IMR-90 (cell line): Measurements from ENCODE around the gene RPTOR. TPM values are rescaled to one million over a fixed set of nuclear protein-coding genes. Genes with fewer than 3 reads are reported as not detected.

Experiments
- ATAC-seq: fragments of 200-7000 bp; cut with Tn5 transposase; 2 replicates; pipeline ENCODE4 v1.9.1; 2020; ENCODE audit warnings: low read depth, mild to moderate bottlenecking, moderate library complexity
- BruUV-seq: library from RNA; stranded (reverse); fragments of 400-500 nt; replicated peaks from 2 replicates; lab custom pipeline; 2021; lab: Mats Ljungman, UMichigan
- CTCF ChIA-PET: fragments of 300-600 bp; formaldehyde crosslinking; extraction: SDS; loops from one replicate; lab custom pipeline; 2021; ENCODE audit warnings: antibody characterized with exemption; lab: Yijun Ruan, JAX
- POLR2A ChIA-PET: fragments of 300-600 bp; sonication (Branson Sonifier 250); formaldehyde crosslinking; loops from one replicate; lab custom pipeline; 2022; ENCODE audit warnings: antibody characterized with exemption; ENCODE audit not compliant: unreplicated experiment; lab: Charles Lee
- DNase-seq: peaks from one replicate; pipeline ENCODE4 v3.0.0; 2013
- H2AFZ ChIP-seq: replicated peaks from 2 replicates; pipeline ENCODE3; 2013; ENCODE audit warnings: low read length, mild to moderate bottlenecking; ENCODE audit not compliant: poor library complexity
- H2AK5ac ChIP-seq: 2 replicates; pipeline ENCODE4 v1.6.1; 2013; ENCODE audit warnings: low read depth, low read length, inconsistent platforms
- H2AK9ac ChIP-seq: replicated peaks from 2 replicates; pipeline ENCODE3; 2013; ENCODE audit warnings: mild to moderate bottlenecking, low read depth, low read length, moderate library complexity; ENCODE audit not compliant: poor library complexity
- H2BK120ac ChIP-seq: 2 replicates; pipeline ENCODE4 v1.6.1; 2013; ENCODE audit warnings: low read depth, low read length, inconsistent platforms
- H2BK15ac ChIP-seq: 3 replicates; pipeline ENCODE4 v1.6.1; 2013; ENCODE audit warnings: low read depth, low read length, inconsistent platforms
- H2BK20ac ChIP-seq: 2 replicates; pipeline ENCODE4 v1.6.1; 2013; ENCODE audit warnings: low read depth, mild to moderate bottlenecking, inconsistent platforms, low read length, moderate library complexity
- H2BK5ac ChIP-seq: 2 replicates; pipeline ENCODE4 v1.6.1; 2013; ENCODE audit warnings: mild to moderate bottlenecking, low read depth, low read length, inconsistent platforms; ENCODE audit not compliant: poor library complexity, severe bottlenecking
- H3K14ac ChIP-seq: replicated peaks from 2 replicates; pipeline ENCODE4 v1.6.1; 2013; ENCODE audit warnings: low read depth, low read length, inconsistent platforms
- H3K18ac ChIP-seq: 2 replicates; pipeline ENCODE4 v1.6.1; 2013; ENCODE audit warnings: low read depth, low read length, control low read depth
- H3K23ac ChIP-seq: 2 replicates; pipeline ENCODE4 v1.6.1; 2013; ENCODE audit warnings: low read depth, low read length, inconsistent platforms
- H3K27ac ChIP-seq: 2 replicates; pipeline ENCODE4 v1.5.1; 2013; ENCODE audit warnings: mild to moderate bottlenecking, control low read depth, low read length; ENCODE audit not compliant: insufficient read depth
- H3K27me3 ChIP-seq: 2 replicates; pipeline ENCODE4 v1.6.1; 2013; ENCODE audit warnings: low read length; ENCODE audit not compliant: control insufficient read depth, insufficient read depth
- H3K36me3 ChIP-seq: 2 replicates; pipeline ENCODE4 v1.6.1; 2013; ENCODE audit warnings: low read length, mixed read lengths; ENCODE audit not compliant: control insufficient read depth, insufficient read depth
- H3K4ac ChIP-seq: 2 replicates; pipeline ENCODE4 v1.6.1; 2013; ENCODE audit warnings: low read depth, low read length, inconsistent platforms
- H3K4me1 ChIP-seq: 2 replicates; pipeline ENCODE4 v1.6.1; 2013; ENCODE audit warnings: low read length, mixed read lengths; ENCODE audit not compliant: control insufficient read depth, insufficient read depth
- H3K4me2 ChIP-seq: 2 replicates; pipeline ENCODE4 v1.6.1; 2013; ENCODE audit warnings: low read depth, mild to moderate bottlenecking, control low read depth, low read length, moderate library complexity
- H3K4me3 ChIP-seq: 2 replicates; pipeline ENCODE4 v1.5.1; 2013; ENCODE audit warnings: low read depth, mild to moderate bottlenecking, control low read depth, low read length, moderate library complexity; ENCODE audit not compliant: insufficient read depth
- H3K56ac ChIP-seq: 2 replicates; pipeline ENCODE4 v1.6.1; 2013; ENCODE audit warnings: low read length, inconsistent platforms; ENCODE audit not compliant: insufficient read depth; ENCODE audit errors: extremely low read depth
- H3K79me1 ChIP-seq, 2 experiments: 2 replicates each; pipeline ENCODE4 v1.6.1; 2013; ENCODE audit warnings: low read length in 2 of 2, inconsistent platforms in 1 of 2, low read depth in 1 of 2
- H3K9ac ChIP-seq: 2 replicates; pipeline ENCODE4 v1.6.1; 2013; ENCODE audit warnings: low read depth, low read length, control low read depth
- H3K9me1 ChIP-seq: 2 replicates; pipeline ENCODE4 v1.6.1; 2013; ENCODE audit warnings: low read length, inconsistent platforms; ENCODE audit not compliant: insufficient read depth
- H3K9me3 ChIP-seq: 2 replicates; pipeline ENCODE4 v1.6.1; 2013; ENCODE audit warnings: low read length; ENCODE audit not compliant: control insufficient read depth, insufficient read depth
- H4K20me1 ChIP-seq: 2 replicates; pipeline ENCODE4 v1.6.1; 2013; ENCODE audit warnings: low read length, inconsistent platforms; ENCODE audit not compliant: insufficient read depth
- H4K5ac ChIP-seq: 2 replicates; pipeline ENCODE4 v1.6.1; 2013; ENCODE audit warnings: mild to moderate bottlenecking, low read depth, low read length, control low read depth
- H4K8ac ChIP-seq, 2 experiments: 2 replicates each; pipeline ENCODE4 v1.6.1; 2013; ENCODE audit warnings: low read depth in 2 of 2, low read length in 2 of 2, control low read depth in 1 of 2, inconsistent platforms in 1 of 2
- H4K91ac ChIP-seq: 2 replicates; pipeline ENCODE4 v1.6.1; 2013; ENCODE audit warnings: low read depth, low read length, inconsistent platforms; ENCODE audit not compliant: insufficient read depth
- BHLHE40 ChIP-seq: fragments of 150-350 bp; IDR thresholded peaks from 2 replicates; pipeline ENCODE4 v1.6.1; 2016; ENCODE audit warnings: mild to moderate bottlenecking, low read depth, low read length
- CEBPB ChIP-seq: IDR thresholded peaks from 2 replicates; pipeline ENCODE4 v1.6.1; 2012; ENCODE audit warnings: low read depth, low read length, improper control_type of control experiment
- CHD1 ChIP-seq: IDR thresholded peaks from 2 replicates; pipeline ENCODE4 v1.6.1; 2012; ENCODE audit warnings: low read depth, low read length, improper control_type of control experiment
- ELK1 ChIP-seq: fragments of 150-350 bp; IDR thresholded peaks from 2 replicates; pipeline ENCODE4 v1.6.1; 2016; ENCODE audit warnings: low read depth, mild to moderate bottlenecking, low read length, moderate library complexity, borderline replicate concordance
- FOS ChIP-seq: fragments of 150-350 bp; IDR thresholded peaks from 2 replicates; pipeline ENCODE4 v1.6.1; 2016; ENCODE audit warnings: low read depth, low read length
- MAFK ChIP-seq: IDR thresholded peaks from 2 replicates; pipeline ENCODE4 v1.6.1; 2012; ENCODE audit warnings: low read depth, low read length, improper control_type of control experiment
- MAZ ChIP-seq: IDR thresholded peaks from 2 replicates; pipeline ENCODE4 v1.6.1; 2012; ENCODE audit warnings: low read depth, mild to moderate bottlenecking, low read length, improper control_type of control experiment, moderate library complexity, borderline replicate concordance
- MXI1 ChIP-seq: IDR thresholded peaks from 2 replicates; pipeline ENCODE4 v1.6.1; 2012; ENCODE audit warnings: low read depth, mild to moderate bottlenecking, low read length, moderate library complexity, borderline replicate concordance
- NFE2L2 ChIP-seq: fragments of 150-350 bp; IDR thresholded peaks from 2 replicates; pipeline ENCODE4 v1.6.1; 2016; ENCODE audit warnings: low read depth, mild to moderate bottlenecking, low read length
- POLR2A ChIP-seq: IDR thresholded peaks from 2 replicates; pipeline ENCODE4 v1.6.1; 2012; ENCODE audit warnings: mild to moderate bottlenecking, low read depth, low read length
- RAD21 ChIP-seq: IDR thresholded peaks from 2 replicates; pipeline ENCODE4 v1.6.1; 2012; ENCODE audit warnings: low read length, improper control_type of control experiment
- RCOR1 ChIP-seq: IDR thresholded peaks from 2 replicates; pipeline ENCODE4 v1.6.1; 2012; ENCODE audit warnings: mild to moderate bottlenecking, low read length, improper control_type of control experiment; ENCODE audit not compliant: insufficient replicate concordance
- RFX5 ChIP-seq: IDR thresholded peaks from 2 replicates; pipeline ENCODE4 v1.8.0; 2012; ENCODE audit warnings: low read depth, mild to moderate bottlenecking, low read length, moderate library complexity
- SMC3 ChIP-seq: fragments of 150-350 bp; IDR thresholded peaks from 2 replicates; pipeline ENCODE4 v1.6.1; 2016; ENCODE audit warnings: low read depth, mild to moderate bottlenecking, antibody characterized with exemption, low read length, moderate library complexity
- WGBS, 2 experiments: methylation state at CpG; one replicate each; pipeline versions ENCODE4 v1.1.5 to v1.1.7; 2013; ENCODE audit warnings: missing lambda C conversion rate in 2 of 2; ENCODE audit not compliant: insufficient read length in 1 of 2; ENCODE audit errors: extremely low coverage in 2 of 2; 5-methylcytosine and 5-hydroxymethylcytosine counted together
- dilution Hi-C: fragments of 300-500 bp; cut with HindIII; formaldehyde crosslinking; loops from one replicate; pipeline ENCODE4 v1.14.3; 2018; ENCODE audit warnings: low sequenced_read_pairs; ENCODE audit not compliant: unreplicated experiment
- in situ Hi-C: fragments of 300-500 bp; cut with MboI; formaldehyde crosslinking; loops from 3 replicates; pipeline ENCODE4 v1.14.3; 2019; ENCODE audit warnings: low sequenced_read_pairs, inconsistent platforms, mixed read lengths
- intact Hi-C: fragments of 100-400 bp; cut with micrococcal nuclease; formaldehyde crosslinking; loops from 2 replicates; pipeline ENCODE4 v1.10.0; 2022
- polyA plus RNA-seq, 3 experiments: library from polyadenylated mRNA; depleted of rRNA; stranded (reverse); fragments of >200 nt; gene quantifications; 2 replicates each; pipeline ENCODE4 v1.2.3, GENCODE V29; 2012; ENCODE audit warnings: low replicate concordance in 1 of 3
- total RNA-seq: library from RNA; depleted of rRNA; stranded (reverse); fragments of >200 nt; gene quantifications from 2 replicates; pipeline ENCODE4 v1.2.3, GENCODE V29; 2012
- TF ChIP-seq, protein P1 (sequence below): conservative IDR thresholded peaks from 2 replicates; pipeline ENCODE4 v1.5.1; 2012; ENCODE audit warnings: mild to moderate bottlenecking, low read depth, low read length, improper control_type of control experiment
- TF ChIP-seq, protein P2 (sequence below): fragments of 150-350 bp; IDR thresholded peaks from 2 replicates; pipeline ENCODE4 v1.6.1; 2017; ENCODE audit warnings: mild to moderate bottlenecking, antibody characterized with exemption, low read length, low read depth

The RPTOR gene
- total and polyA plus RNA-seq, 2 of the 4 experiments (the other 2 are of a cell fraction) = 10.8 to 14.7 TPM

- no peak overlapping the region for H3K9ac ChIP-seq
- no peak for DNase-seq
- in situ Hi-C loops = no loop called here
- BruUV-seq = no TSS peak
- H2BK5ac ChIP-seq = no peak overlapping the region
- ChIA-PET CTCF (no interaction called here), POLR2A (no interaction called here)
- no peak overlapping the region for H3K4me2 ChIP-seq
- TF ChIP-seq MXI1 (no peak), ELK1 (no peak), MAZ (no peak), NFE2L2 (no peak), MAFK (no peak), CEBPB (no peak), RFX5 (no peak), SMC3 (no peak), CHD1 (no peak), POLR2A (no peak), RAD21 (no peak), RCOR1 (no peak), BHLHE40 (no peak), FOS (no peak)
- TF ChIP-seq, protein P1, sequence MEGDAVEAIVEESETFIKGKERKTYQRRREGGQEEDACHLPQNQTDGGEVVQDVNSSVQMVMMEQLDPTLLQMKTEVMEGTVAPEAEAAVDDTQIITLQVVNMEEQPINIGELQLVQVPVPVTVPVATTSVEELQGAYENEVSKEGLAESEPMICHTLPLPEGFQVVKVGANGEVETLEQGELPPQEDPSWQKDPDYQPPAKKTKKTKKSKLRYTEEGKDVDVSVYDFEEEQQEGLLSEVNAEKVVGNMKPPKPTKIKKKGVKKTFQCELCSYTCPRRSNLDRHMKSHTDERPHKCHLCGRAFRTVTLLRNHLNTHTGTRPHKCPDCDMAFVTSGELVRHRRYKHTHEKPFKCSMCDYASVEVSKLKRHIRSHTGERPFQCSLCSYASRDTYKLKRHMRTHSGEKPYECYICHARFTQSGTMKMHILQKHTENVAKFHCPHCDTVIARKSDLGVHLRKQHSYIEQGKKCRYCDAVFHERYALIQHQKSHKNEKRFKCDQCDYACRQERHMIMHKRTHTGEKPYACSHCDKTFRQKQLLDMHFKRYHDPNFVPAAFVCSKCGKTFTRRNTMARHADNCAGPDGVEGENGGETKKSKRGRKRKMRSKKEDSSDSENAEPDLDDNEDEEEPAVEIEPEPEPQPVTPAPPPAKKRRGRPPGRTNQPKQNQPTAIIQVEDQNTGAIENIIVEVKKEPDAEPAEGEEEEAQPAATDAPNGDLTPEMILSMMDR = no peak
- TF ChIP-seq, protein P2, sequence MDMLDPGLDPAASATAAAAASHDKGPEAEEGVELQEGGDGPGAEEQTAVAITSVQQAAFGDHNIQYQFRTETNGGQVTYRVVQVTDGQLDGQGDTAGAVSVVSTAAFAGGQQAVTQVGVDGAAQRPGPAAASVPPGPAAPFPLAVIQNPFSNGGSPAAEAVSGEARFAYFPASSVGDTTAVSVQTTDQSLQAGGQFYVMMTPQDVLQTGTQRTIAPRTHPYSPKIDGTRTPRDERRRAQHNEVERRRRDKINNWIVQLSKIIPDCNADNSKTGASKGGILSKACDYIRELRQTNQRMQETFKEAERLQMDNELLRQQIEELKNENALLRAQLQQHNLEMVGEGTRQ = no peak
- no peak overlapping the region for H3K14ac ChIP-seq
- no peak overlapping the region for H3K27ac ChIP-seq
- H2BK20ac ChIP-seq = no peak overlapping the region
- no peak overlapping the region for H3K4me3 ChIP-seq
- no peak overlapping the region for H3K18ac ChIP-seq
- no peak overlapping the region for H2BK15ac ChIP-seq
- no peaks in the 10 kb centered on the region for H3K79me1 ChIP-seq
- H3K23ac ChIP-seq = no peak overlapping the region
- no peaks in the 10 kb centered on the region for H3K36me3 ChIP-seq
- H3K9me1 ChIP-seq = 0 out of 2 replicates have a peak, but pooled peaks cover 3% of the 10 kb centered on the region
- H2AK9ac ChIP-seq = no peak overlapping the region
- H3K4me1 ChIP-seq = peaks cover 11% of the 10 kb centered on the region
- no peak overlapping the region for H4K91ac ChIP-seq
- no peak overlapping the region for H3K56ac ChIP-seq
- no peaks in the 10 kb centered on the region for H4K20me1 ChIP-seq
- H4K5ac ChIP-seq = no peak overlapping the region
- dilution Hi-C loops = no loop called here
- H3K9me3 ChIP-seq = peaks cover 11% of the 10 kb centered on the region; the same call in 1 of the 2 replicates
- no CpG with 5 or more reads among the region's 6 CpGs for WGBS, 2 experiments
- H2BK120ac ChIP-seq = no peak overlapping the region
- no peak overlapping the region for H3K4ac ChIP-seq
- H3K27me3 ChIP-seq = no peaks in the 10 kb centered on the region; the same call in 1 of the 2 replicates
- H2AK5ac ChIP-seq = no peak overlapping the region
- no peak overlapping the region for H4K8ac ChIP-seq
- no peak overlapping the region for H2AFZ ChIP-seq
- intact Hi-C loops = no loop called here
- no peak for ATAC-seq
These were observed 469.0 kb downstream of the RPTOR start for GRCh38 chr17:81013642-81014041.
